K562 (cell line): ENCODE measurements around the gene PLA2G12B. TPM values are rescaled to one million over a fixed set of nuclear protein-coding genes. Genes with fewer than 3 reads are reported as not detected.

Experiments
- GABPA ChIP-seq: fragments of 200-800 bp; sonication (Bioruptor generic); conservative IDR thresholded peaks from 2 replicates; pipeline ENCODE4 v1.6.1; 2016; ENCODE audit warnings: low read depth, missing genetic modification characterization, missing compliant biosample characterization
- KDM1A ChIP-seq, 2 experiments: fragments of 450-650 bp; IDR thresholded peaks; 2 replicates each; pipeline ENCODE4 v1.6.1; 2016; ENCODE audit warnings: mild to moderate bottlenecking in 2 of 2
- KHSRP ChIP-seq: fragments of 450-650 bp; IDR thresholded peaks from 2 replicates; pipeline ENCODE4 v1.6.1; 2017
- MBD2 ChIP-seq: sonication (generic); IDR thresholded peaks from 2 replicates; pipeline ENCODE4 v1.6.1; 2016; ENCODE audit warnings: low read depth, borderline replicate concordance
- MYC ChIP-seq, 2 experiments: fragments of 250-450 bp in 1 of 2; sonication (Bioruptor Pico) in 1 of 2; IDR thresholded peaks; 2 replicates each; pipeline versions ENCODE4 v1.5.1 to v1.6.1; 2012 to 2021; ENCODE audit warnings: low read depth in 2 of 2, borderline replicate concordance in 1 of 2, improper control_type of control experiment in 1 of 2, low read length in 1 of 2, mild to moderate bottlenecking in 1 of 2, moderate library complexity in 1 of 2
- SMARCA4 ChIP-seq: fragments of 450-650 bp; IDR thresholded peaks from 2 replicates; pipeline ENCODE4 v1.6.1; 2016
- ZNF561 ChIP-seq: fragments of 450-650 bp; formaldehyde crosslinking; conservative IDR thresholded peaks from 2 replicates; pipeline ENCODE4 v1.4.0; 2020; ENCODE audit warnings: mild to moderate bottlenecking, moderate library complexity
- ZNF696 ChIP-seq: fragments of 250-450 bp; sonication (Bioruptor Pico); conservative IDR thresholded peaks from 2 replicates; pipeline ENCODE4 v1.4.0; 2020; ENCODE audit warnings: mild to moderate bottlenecking, moderate library complexity
- polyA plus RNA-seq, 8 experiments: library from polyadenylated mRNA; depleted of rRNA in 4 of 8; stranded (reverse) in 5 of 8; unstranded in 3 of 8; fragments of >200 nt; fragmentation: Nextera tagmentation in 2 of 8; fragmentation: Illumina TruSeq in 1 of 8; extraction: Ambion mirVana in 2 of 8; extraction: Trizol in 1 of 8; gene quantifications; 2 replicates each; pipeline versions ENCODE4 v1.2.1 to v1.2.3, GENCODE V29; 2011 to 2014; ENCODE audit warnings: inconsistent platforms in 1 of 8, missing spikeins in 1 of 8
- total RNA-seq, 7 experiments: library from RNA; depleted of rRNA in 6 of 7; stranded (reverse); fragments of >200 nt in 6 of 7; fragmentation: Illumina TruSeq in 2 of 7; extraction: Trizol in 2 of 7; gene quantifications; 2 replicates each; pipeline versions ENCODE4 v1.2.1 to v1.2.3, GENCODE V29; 2011 to 2021; ENCODE audit warnings: low replicate concordance in 1 of 7
- TF ChIP-seq, protein P1 (sequence below), 3 experiments: fragments of 200-800 bp in 1 of 3; sonication (Bioruptor generic) in 1 of 3; sonication (generic) in 1 of 3; formaldehyde crosslinking in 1 of 3; IDR thresholded peaks; 2 replicates each; pipeline versions ENCODE4 v1.6.1 to v1.8.0; 2016 to 2022; ENCODE audit warnings: mild to moderate bottlenecking in 2 of 3, missing compliant biosample characterization in 2 of 3, missing genetic modification characterization in 2 of 3, missing genetic modification reagents in 1 of 3
- TF ChIP-seq, protein P2 (sequence below): fragments of 450-650 bp; formaldehyde crosslinking; IDR thresholded peaks from 2 replicates; pipeline ENCODE4 v1.4.0; 2020; ENCODE audit warnings: mild to moderate bottlenecking, moderate library complexity
- TF ChIP-seq, protein P3 (sequence below), 2 experiments: IDR thresholded peaks; 2 replicates each; pipeline ENCODE4 v1.6.1; 2012; ENCODE audit warnings: improper control_type of control experiment in 2 of 2, low read depth in 2 of 2, low read length in 2 of 2, borderline replicate concordance in 1 of 2
- TF ChIP-seq, protein P4 (sequence below): fragments of 250-450 bp; sonication (Bioruptor Pico); IDR thresholded peaks from 2 replicates; pipeline ENCODE4 v1.5.0; 2020; ENCODE audit warnings: mild to moderate bottlenecking, borderline replicate concordance
- TF ChIP-seq, protein P5 (sequence below): fragments of 250-450 bp; sonication (Bioruptor Pico); IDR thresholded peaks from 2 replicates; pipeline ENCODE4 v1.5.1; 2021; ENCODE audit warnings: mild to moderate bottlenecking
- TF ChIP-seq, protein P6 (sequence below): sonication (generic); formaldehyde crosslinking; IDR thresholded peaks from 2 replicates; pipeline ENCODE4 v1.8.0; 2022; ENCODE audit warnings: missing genetic modification reagents, mild to moderate bottlenecking, borderline replicate concordance

Gene PLA2G12B
- total and polyA plus RNA-seq, 9 of the 15 experiments (the other 6 are each of a cell fraction or from before 2014, with no cell fraction given), result not detected

DNA sequence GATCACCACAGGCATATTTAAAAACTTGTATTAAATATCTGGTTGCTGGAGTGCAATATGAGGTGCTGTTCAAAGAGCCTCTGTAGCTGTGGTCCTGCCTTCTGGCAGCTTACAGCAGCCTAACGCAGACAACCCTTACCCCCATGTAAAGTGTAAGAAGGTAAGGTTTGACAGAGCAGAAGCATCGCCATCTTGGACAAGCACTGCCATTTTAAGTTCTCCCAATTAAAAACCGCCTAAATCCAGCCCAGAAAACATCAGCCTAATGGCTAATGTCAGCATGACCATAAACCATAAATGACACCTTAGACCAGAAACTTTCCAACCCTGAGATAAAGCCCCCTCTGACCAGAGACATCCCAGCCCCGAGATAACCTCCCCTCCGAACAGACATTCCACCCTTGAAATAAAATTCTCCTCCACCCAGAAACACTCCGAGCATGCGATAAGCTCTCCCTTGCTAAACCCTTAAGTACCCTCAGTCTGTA lies 66.4 kb downstream of the PLA2G12B start (continued):
- TF ChIP-seq GABPA (tag) (no peak), MYC (IDR thresholded peaks at IDR 0.05; ENCODE audit: low read depth, low read length) (no peak), MYC (CRISPR knock-in tag; IDR thresholded peaks at IDR 0.05; ENCODE audit: borderline replicate concordance, low read depth) (no peak), ZNF561 (no peak), ZNF696 (CRISPR knock-in tag) (no peak), KHSRP (no peak), KDM1A (IDR thresholded peaks at IDR 0.05) (peak; percentile 25 to 28; a peak in 1 of 4 replicates), MBD2 (no peak), SMARCA4 (peak; percentile 53)
- TF ChIP-seq, protein P1, sequence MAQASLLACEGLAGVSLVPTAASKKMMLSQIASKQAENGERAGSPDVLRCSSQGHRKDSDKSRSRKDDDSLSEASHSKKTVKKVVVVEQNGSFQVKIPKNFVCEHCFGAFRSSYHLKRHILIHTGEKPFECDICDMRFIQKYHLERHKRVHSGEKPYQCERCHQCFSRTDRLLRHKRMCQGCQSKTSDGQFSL (CRISPR knock-in tag; IDR thresholded peaks at IDR 0.05), result no peak
- TF ChIP-seq, protein P1 (tag; IDR thresholded peaks at IDR 0.05), result peak in 1 of 2 experiments; percentile 85; a peak in 2 of 4 replicates
- TF ChIP-seq, protein P2, sequence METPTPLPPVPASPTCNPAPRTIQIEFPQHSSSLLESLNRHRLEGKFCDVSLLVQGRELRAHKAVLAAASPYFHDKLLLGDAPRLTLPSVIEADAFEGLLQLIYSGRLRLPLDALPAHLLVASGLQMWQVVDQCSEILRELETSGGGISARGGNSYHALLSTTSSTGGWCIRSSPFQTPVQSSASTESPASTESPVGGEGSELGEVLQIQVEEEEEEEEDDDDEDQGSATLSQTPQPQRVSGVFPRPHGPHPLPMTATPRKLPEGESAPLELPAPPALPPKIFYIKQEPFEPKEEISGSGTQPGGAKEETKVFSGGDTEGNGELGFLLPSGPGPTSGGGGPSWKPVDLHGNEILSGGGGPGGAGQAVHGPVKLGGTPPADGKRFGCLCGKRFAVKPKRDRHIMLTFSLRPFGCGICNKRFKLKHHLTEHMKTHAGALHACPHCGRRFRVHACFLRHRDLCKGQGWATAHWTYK (CRISPR knock-in tag), result peak; percentile 71; the same call in 1 of the 2 replicates
- TF ChIP-seq, protein P3, sequence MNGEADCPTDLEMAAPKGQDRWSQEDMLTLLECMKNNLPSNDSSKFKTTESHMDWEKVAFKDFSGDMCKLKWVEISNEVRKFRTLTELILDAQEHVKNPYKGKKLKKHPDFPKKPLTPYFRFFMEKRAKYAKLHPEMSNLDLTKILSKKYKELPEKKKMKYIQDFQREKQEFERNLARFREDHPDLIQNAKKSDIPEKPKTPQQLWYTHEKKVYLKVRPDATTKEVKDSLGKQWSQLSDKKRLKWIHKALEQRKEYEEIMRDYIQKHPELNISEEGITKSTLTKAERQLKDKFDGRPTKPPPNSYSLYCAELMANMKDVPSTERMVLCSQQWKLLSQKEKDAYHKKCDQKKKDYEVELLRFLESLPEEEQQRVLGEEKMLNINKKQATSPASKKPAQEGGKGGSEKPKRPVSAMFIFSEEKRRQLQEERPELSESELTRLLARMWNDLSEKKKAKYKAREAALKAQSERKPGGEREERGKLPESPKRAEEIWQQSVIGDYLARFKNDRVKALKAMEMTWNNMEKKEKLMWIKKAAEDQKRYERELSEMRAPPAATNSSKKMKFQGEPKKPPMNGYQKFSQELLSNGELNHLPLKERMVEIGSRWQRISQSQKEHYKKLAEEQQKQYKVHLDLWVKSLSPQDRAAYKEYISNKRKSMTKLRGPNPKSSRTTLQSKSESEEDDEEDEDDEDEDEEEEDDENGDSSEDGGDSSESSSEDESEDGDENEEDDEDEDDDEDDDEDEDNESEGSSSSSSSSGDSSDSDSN (IDR thresholded peaks at IDR 0.05; ENCODE audit: borderline replicate concordance in 1 of 2, low read depth in 2 of 2, low read length in 2 of 2), result no peak
- TF ChIP-seq, protein P4, sequence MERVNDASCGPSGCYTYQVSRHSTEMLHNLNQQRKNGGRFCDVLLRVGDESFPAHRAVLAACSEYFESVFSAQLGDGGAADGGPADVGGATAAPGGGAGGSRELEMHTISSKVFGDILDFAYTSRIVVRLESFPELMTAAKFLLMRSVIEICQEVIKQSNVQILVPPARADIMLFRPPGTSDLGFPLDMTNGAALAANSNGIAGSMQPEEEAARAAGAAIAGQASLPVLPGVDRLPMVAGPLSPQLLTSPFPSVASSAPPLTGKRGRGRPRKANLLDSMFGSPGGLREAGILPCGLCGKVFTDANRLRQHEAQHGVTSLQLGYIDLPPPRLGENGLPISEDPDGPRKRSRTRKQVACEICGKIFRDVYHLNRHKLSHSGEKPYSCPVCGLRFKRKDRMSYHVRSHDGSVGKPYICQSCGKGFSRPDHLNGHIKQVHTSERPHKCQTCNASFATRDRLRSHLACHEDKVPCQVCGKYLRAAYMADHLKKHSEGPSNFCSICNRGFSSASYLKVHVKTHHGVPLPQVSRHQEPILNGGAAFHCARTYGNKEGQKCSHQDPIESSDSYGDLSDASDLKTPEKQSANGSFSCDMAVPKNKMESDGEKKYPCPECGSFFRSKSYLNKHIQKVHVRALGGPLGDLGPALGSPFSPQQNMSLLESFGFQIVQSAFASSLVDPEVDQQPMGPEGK (CRISPR knock-in tag), result no peak
- TF ChIP-seq, protein P5, sequence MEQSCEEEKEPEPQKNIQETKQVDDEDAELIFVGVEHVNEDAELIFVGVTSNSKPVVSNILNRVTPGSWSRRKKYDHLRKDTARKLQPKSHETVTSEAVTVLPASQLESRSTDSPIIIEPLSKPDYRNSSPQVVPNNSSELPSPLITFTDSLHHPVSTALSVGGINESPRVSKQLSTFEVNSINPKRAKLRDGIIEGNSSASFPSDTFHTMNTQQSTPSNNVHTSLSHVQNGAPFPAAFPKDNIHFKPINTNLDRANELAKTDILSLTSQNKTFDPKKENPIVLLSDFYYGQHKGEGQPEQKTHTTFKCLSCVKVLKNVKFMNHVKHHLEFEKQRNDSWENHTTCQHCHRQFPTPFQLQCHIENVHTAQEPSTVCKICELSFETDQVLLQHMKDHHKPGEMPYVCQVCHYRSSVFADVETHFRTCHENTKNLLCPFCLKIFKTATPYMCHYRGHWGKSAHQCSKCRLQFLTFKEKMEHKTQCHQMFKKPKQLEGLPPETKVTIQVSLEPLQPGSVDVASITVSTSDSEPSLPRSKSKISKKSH, result no peak
- TF ChIP-seq, protein P6, sequence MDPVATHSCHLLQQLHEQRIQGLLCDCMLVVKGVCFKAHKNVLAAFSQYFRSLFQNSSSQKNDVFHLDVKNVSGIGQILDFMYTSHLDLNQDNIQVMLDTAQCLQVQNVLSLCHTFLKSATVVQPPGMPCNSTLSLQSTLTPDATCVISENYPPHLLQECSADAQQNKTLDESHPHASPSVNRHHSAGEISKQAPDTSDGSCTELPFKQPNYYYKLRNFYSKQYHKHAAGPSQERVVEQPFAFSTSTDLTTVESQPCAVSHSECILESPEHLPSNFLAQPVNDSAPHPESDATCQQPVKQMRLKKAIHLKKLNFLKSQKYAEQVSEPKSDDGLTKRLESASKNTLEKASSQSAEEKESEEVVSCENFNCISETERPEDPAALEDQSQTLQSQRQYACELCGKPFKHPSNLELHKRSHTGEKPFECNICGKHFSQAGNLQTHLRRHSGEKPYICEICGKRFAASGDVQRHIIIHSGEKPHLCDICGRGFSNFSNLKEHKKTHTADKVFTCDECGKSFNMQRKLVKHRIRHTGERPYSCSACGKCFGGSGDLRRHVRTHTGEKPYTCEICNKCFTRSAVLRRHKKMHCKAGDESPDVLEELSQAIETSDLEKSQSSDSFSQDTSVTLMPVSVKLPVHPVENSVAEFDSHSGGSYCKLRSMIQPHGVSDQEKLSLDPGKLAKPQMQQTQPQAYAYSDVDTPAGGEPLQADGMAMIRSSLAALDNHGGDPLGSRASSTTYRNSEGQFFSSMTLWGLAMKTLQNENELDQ (CRISPR knock-in tag), result no peak
